A172 (cell line): ENCODE data around the gene CEBPE. TPM values are rescaled to one million over a fixed set of nuclear protein-coding genes. Genes with fewer than 3 reads are reported as not detected.

Experiments used
- DNase-seq: peaks from one replicate; pipeline ENCODE4 v3.0.0-alpha.2; 2015; ENCODE audit warnings: low spot score
- total RNA-seq: library from RNA; depleted of rRNA; stranded (reverse); fragments of >200 nt; shearing (Covaris generic); gene quantifications from 2 replicates; pipeline ENCODE4 v1.2.3, GENCODE V29; 2014

Gene CEBPE
- total RNA-seq, 1 experiment from 2014 or later, result not detected

DNA sequence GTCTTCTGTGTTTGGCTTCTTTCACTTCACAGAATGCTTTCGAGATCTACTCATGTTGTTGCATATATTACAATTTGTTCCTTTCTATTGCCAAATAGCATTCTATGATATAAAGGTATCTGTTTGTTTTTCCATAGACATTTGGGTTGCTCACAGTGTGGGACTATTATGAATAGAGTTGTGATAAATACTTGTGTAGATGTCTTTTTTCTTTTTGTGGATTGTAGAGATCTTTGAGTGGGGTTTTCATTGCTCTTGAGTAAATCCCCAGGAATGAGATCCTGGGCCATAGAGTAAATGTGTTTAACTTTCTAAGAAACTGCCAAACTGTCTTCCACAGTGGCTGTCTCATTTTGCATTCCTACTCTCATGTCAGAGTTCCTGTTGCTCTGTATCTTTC is 24.9 kb upstream of the CEBPE start:
- no peak for DNase-seq

DNA sequence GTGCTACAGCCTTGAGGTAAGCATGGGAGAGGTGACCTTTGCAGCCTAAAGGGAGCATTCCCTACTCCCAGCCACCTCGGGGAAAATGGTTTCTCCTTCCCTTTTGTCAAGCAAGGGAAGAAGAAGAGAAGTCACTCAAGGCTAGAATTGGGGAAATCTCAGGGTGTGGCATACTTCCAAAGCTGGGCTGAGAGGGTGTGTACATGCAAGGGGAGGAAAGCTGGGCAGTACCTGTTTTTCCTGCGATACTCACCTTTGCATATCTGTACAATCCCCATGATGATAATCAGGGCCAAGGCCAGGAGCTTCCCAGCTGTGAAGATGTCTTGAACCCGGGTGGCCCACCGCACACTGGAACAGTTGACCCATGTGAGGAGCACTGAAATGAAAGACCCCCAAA is 23.8 kb upstream of the CEBPE start:
- no peak for DNase-seq

DNA sequence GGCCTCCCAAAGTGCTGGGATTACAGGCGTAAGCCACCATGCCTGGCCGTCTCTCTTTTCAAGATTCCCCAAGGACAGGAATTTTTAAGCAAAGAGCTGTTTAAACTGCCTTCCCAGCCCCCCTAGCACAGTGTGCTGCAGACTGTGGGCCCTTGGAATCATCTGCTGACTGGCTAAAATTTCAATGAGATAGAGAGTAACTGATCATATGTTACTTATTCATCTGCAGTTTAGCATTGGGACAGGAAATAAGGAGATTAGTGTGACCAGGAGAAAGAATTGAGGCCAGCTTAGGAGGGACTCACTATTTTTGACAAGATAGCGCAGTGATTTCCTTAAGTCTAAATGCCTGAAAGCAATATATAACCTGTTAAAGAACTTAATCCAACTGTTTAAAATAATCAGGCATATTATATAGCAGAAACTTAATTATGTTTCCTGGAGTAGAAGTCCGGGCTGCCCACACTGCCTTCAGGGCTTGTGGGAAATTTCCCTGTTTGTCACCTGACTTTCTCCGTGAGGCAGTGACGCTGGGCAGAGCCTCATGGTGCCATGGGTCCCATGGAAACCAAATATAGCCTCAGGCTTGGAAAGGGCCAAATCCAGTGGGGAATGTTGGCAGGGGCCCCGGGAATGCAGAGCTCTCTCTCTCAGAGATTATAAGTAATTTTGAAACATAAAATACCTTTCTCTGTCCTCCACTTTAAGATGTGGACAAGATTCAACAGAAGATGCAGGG is 22.8 kb upstream of the CEBPE start:
- DNase-seq, result peak; percentile 66

DNA sequence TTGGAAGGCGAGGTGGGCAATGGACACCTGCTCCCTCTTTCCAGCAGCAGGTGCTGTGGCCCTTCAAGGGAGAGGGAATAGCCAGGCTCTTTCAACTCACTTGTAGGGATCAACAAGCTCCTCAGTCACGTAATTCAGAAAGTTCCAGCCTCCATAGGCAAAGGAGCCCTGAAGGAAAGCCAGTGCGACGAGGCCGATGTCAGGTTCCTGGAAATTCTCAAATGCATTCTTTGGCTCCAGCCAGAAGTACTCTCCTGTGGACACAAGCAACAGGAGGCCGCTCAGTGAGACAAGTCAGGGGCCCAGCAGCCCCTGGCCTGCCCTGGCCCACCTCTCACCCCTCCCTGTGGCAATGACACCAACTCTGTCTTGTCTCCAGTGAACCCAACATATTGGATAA is 21.3 kb upstream of the CEBPE start:
- no peak for DNase-seq

DNA sequence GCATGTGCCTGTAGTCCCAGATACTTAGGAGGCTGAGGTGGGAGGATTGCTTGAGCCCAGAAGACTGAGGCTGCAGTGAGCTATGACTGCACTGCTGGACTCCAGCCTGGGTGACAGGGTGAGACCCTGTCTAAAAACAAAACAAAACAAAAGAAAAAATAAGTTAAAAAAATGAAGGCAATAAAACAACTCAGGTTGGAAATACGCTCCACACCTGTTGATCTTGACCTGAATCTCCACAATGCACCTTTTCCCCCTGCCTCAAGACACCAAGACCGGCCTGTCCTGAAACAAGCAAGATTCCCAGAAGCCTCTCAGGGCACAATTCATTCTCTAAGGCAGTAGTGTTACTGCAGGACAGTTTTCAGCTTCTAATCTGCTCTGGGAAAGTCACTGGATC is 20.8 kb upstream of the CEBPE start:
- no peak for DNase-seq

DNA sequence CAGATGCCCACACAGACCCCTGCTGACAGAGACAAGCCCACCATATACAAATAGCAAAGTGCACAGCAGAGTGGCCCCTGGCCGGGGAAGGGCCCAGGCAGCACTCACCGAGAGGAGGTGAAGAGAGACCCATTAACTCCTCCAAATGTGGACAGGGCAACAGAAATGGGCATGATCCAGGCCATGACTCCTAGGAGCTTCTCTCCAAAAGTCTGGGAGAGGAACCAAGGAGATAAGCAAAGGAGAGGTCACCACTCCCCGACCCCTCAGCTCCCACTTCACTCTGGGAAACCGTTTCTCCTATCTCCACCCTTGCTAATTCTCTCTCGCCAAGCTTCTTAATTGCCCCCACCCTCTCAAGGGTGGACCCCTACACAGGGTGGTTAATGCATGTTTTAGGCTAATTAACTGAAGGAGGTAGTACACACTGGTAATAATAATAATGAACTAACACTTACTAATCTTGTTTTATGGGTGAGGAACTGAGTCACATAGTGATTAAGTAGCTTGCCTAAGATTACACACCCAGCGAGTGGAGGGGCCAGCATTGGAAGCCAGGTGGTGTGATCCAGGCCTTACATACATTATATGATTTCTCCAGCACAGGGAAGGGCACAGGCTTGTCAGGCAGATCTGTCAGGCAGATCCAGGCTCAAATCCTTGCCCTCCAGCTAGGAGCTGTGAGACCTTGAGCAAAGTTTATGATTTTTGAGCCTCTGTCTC is 18.9 kb upstream of the CEBPE start:
- DNase-seq, result no peak

DNA sequence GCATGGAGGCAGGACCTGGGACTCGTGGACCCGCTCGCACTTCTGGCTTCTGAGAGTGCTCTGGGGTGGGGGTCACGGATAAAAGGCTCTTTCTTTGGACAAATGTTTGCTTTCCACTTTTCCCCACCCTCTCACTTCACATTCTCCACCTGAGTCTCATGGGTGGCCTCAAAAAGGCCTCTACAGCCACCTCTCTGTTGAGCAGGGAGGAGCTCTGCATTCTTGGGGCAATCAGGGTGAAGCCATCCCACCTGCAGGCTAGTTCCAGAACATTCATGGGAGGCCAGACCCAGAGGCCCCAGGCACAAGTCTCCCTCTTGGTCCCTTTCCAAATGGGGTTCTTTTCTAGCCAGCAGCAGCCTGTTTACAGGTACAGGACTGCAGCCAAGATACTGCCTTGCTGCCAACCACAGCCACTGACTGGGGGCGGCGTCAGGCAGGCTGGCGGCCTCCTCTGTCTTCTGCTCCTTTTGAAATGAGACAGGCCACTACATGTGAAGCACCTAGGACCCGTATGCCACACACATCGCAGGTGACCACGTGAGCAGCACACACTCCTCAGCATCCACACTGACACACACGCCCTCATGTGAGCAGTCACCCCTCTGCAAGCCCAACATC is 18.2 kb upstream of the CEBPE start:
- no peak for DNase-seq

DNA sequence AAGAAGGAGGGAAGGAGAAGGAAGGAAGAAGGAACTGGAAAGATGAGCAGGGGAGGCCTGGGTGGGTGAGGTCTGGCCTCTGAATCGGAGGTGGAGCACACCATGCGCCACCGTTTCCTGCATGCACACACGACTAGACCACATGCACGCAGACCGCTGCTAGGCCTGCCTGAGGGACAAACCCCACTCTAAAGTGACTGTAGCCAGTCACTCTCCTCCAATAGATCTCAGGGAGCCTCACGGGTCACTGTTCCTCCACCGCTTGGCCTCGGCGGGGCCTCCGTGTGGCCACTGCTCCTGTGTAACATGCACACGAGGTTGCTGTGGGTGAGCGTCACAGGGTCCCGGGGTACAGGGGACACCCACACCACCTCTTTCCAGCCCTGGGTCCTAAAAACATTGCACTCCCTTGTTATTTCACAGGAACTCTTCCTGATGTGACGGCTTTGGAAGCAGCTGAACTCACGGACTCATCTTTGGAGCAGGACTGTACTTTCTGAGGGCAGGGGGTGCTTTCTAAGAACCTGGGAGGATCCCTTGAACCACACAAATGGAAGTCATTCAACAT is 17.6 kb upstream of the CEBPE start:
- no peak for DNase-seq

DNA sequence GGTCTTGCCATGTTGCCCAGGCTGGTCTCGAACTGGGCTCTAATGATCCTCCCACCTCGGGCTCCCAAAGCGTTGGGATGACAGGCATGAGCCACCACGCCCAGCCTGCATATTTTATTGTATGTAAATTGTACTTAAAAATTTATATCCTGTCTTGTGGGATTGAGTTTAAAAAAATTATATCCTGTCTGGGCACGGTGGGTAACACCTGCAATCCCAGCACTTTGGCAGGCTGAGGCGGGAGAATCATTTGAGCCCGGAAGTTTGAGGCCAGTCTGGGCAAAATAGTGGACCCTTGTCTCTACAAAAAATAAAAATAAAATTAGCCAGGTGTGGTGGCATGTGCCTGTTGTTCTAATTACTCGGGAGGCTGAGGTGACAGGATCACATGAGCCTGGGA is 13.9 kb upstream of the CEBPE start:
- no peak for DNase-seq

DNA sequence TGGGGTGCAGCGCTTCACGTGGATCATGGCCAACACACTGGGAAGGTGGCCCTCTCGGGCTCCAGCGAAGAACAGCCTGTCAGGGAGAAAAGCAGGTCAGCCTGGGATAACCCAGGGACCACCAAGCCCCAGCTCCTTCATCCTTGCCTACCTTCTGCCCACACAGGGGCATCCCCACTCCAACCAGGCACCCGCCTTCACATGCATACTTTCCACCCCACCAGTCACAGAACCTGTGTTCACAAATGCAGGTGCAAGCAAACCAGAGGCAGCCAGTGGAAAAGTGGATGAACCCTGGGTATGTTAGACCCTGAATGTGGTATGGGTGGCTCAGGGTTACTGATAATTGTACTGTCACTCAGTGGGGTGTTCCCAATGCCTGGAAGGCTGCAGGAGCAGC is 12.4 kb upstream of the CEBPE start:
- DNase-seq, result no peak

DNA sequence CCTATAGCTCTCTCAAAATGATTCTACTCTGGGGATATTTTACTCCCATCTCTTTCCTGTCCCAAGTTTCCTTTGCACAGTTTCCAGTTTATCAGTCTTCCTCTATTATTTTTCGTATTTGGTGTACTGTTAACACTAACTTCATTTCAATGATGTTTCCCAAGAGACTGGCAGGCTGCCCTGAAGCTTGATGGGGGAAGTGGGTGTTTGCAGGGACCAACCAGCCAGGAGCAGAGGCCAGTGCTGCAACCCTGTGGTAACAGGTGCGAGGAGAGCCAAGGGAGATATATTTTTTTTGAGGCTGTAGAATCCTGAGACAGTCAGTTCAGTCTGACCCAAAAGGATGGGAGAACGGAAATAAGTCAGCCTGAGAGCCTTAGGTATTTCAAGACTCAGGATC is 11.8 kb upstream of the CEBPE start:
- no peak for DNase-seq

DNA sequence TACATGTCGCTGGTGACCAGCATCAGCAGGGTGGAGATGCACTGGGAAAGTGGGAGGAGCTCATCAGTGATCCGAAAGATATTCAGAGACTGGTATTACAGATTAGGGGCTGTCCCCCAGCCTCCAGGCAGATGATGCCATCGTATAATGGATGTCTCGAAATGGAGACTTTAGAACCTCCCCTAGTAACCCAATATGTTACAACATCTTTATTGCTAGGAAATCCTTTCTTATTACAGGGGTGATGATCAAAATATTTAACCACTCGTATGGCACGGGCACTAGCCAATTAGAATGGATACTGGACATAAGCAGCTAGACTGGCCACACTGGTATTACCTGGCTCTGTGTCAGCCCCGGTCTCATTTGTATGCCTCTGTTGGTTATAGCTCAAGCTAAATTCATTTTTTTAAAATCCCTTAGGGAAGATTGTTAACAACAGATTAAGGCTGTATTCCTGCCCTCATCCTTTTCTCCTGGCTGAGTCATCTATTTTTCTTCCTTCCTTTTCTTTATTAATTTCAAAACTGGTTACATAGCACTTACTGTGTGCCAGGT is 10.8 kb upstream of the CEBPE start:
- DNase-seq, result no peak

DNA sequence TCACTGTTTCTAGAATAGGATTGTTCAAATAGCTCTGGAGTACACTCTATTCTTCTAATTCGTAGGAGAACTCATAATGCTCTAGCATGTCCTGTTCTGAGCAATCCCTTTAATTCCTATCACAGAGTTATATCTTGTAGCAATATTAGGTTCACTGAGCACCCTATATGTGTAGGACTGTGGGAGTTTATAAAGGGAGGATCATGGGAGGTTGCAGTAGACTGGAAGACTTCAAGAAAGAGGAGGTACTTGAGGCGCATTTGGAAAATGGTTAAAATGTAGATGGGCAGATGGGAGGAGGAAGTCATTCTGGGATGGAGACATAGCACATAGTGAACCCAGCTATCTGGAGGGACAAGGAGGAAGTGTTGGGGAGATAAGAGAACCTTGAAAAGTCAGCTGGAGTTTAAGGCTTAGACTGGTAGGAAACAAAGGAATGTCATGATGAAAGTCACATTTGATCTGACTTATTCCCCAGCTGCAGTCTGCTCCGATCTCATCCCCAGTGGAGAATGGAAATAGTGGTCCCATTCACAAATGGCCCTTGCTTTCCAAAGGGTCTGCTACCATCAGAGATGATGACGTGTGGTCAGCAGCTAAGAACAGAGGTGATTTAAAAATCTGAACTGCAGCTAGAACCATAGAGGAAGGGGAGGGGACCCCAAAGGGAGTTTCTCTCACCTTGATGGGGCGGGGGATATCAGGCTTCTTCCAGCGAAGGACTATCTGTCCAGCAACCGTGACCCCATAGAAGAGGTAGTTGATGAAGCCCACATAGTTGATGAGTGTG is 10.1 kb upstream of the CEBPE start:
- no peak for DNase-seq

DNA sequence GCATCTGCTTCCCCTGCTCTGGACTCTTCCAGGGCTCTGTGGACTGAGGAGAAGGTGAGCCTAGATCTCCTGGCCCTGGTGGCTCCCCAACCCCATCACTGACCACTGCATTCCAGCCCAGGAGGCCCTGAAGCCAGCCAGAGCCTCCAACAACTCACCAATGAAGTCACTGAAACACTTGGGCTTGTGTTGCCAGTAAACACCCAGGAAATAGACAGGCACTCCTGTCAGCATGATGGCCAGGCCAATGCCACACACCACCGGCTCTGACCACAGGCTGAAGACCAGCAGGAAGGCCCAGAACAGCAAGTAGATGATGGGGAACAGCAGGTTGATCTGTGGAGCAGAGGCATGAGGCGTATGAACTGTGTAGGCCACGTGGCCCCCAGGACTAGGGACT is 8.8 kb upstream of the CEBPE start:
- DNase-seq, result no peak

DNA sequence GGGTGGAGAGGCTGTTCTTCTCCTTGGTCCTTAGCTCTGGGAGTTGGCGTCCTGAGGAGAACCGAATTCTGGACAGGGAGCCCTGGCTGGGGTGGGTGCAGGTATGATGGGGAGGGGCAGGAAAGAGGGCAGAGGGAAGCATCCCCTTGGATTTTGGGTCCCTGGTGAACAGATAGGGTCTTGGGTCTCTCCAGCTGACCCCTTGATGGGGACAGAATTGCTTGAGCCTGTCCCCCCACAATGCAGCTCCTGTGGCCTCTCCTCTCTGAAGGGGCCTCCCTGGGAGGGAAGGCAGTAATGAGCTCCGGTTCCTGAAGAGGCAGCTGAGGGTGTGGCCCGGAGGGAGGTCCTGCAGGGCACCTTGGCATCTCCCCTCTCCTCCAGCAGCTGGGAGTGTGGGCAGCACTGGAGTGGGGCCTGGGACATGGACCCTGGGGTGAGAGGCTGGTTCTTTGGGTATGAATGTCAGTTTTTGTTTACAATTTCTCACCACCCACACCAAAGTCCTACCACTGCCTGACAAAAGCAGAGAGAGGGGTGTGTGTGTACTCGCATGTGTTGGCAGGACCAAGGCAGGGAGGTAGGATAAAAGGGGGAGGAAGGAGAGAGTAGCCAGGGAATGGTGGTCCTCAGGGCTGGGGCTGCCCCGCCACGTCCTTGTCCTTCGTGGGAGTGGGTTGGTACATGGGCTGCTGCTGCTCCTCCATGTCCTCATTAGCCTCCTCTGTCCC is 7.7 kb upstream of the CEBPE start:
- no peak for DNase-seq

DNA sequence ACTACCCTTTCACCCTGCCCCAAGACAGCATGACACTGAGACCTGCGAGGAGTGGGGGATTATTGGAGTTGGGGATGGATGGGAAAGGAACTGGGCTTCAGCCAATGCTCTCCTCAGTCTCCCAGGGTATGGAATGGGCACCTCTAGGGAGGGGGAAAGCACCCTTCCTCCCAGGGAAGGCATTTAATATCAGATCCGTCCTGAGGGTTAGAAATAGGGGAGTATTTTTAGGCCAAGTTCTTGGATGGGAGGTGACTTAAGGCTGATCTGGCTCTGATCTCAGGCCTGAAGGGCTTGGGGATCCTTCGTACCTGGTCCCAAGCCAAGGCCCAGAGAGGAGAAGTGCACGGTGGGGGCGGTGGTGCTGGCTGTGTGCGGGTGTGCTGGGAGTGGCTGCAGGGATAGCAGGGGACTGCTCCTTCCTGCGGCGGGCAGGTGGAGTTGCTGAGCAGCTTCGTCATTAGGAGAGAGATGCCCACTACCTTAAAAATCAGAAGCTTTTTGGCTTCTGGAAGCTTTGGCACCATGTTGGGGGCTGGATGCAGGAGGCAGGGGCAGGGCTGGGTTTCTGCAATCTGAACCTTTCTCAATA is 7.0 kb upstream of the CEBPE start:
- no peak for DNase-seq

DNA sequence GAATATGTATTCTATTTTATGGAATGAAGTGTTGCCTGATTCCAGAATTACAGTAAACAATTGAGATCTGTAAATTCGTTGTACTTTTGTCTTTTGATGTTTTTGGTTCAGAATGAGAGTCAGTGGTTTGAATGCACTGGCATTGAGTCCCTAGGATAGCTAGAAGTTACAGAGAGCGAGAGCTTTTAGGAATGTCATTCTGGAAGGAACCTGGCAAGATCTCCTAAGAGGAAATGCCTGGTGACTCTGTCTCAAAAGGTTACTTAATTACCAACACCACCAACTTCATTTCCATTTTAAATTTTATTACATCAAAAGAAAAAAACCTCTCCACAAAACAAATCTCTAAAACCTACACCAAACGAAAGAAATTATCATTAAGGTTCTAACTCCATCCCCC is 6.0 kb upstream of the CEBPE start:
- DNase-seq, result no peak

DNA sequence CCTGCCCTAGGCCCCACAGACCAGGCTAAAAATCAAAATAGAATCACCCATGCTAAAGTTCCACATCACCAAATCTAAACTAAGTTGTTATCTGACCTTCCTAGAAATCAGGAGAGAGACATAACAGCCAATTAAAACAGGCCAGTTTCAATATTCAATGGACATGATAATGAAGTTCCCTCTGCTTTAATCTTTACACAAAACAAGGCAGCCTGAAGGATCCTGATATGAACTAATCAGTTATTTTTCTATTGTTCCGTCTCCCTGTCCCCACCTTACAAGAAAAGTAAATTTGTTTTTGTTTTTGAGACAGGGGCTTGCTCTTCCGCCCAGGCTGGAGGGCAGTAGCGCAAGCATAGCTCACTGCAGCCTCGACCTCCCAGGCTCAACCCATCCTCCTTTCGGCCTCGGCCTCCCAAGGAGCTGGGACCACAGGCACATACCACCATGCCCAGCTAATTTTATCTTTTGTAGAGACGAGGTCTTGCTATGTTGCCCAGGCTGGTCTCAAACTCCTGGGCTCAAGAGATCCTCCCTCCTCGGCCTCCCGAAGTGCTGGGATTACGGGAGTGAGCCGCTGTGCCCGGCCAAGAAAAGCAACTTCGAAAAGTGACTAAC is 5.4 kb upstream of the CEBPE start:
- DNase-seq, result no peak

DNA sequence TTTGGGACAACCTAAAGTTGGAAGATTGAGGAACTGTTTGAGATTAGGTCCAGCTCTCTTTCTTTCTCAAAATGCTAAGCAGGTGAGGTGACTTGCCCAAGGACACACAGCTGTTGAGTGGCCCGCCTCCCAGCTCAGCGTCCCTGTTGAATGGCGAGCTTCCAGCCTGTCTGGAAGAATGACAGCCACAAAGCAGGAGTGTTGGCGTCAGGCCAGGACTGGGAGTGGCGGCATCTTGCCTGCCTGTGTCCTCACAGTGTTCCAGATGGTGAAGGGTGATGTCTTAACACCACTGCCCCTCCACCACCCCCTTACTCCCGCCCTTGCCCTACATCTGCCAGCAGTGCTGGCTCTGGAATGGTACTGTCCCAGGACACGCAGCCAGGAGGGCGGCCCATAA is 4.4 kb upstream of the CEBPE start:
- no peak for DNase-seq

DNA sequence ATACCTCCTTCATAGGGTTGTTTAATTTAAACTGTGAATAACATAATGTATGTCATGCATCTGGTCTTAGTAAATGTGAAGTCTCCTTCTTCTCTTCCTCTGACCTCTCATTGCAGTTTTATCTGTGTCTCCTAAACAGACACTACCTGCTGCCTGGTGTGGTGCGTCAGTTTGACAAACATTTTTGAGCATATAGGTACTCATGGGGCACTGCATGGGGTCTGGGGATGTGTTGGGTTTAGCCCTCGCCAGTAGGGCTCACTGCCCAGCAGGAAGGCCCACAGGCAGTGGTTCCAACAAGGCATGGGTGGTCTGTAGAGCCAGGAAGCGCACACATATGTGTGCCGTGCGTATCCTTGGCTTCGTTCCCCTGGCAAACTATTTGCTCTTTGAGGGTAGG is 3.0 kb upstream of the CEBPE start:
- DNase-seq, result no peak
